Parathyroid adenoma (tissue), 2 donors: ENCODE data around the gene FSD1L.
A peak's percentile ranks its signal among the peaks of the same experiment; 100 is the strongest.

Source experiments
- H2AFZ ChIP-seq: fragments of 300-600 bp; sonication (generic); one replicate; pipeline ENCODE4 v1.7.0; 2017; ENCODE audit warnings: antibody characterized with exemption, mild to moderate bottlenecking
- H3K27ac ChIP-seq: fragments of 300-600 bp; sonication (generic); one replicate; pipeline ENCODE4 v1.7.0; 2017
- H3K27me3 ChIP-seq: fragments of 300-600 bp; sonication (generic); one replicate; pipeline ENCODE4 v1.7.0; 2017; ENCODE audit warnings: low read length; ENCODE audit not compliant: control insufficient read depth, insufficient read depth
- H3K36me3 ChIP-seq: fragments of 300-600 bp; sonication (generic); one replicate; pipeline ENCODE4 v1.7.0; 2017; ENCODE audit warnings: low read length; ENCODE audit not compliant: control insufficient read depth, insufficient read depth
- H3K4me1 ChIP-seq: fragments of 300-600 bp; sonication (generic); one replicate; pipeline ENCODE4 v1.7.0; 2017; ENCODE audit warnings: control low read depth
- H3K4me2 ChIP-seq: fragments of 300-600 bp; sonication (generic); one replicate; pipeline ENCODE4 v1.7.0; 2017; ENCODE audit warnings: low read length
- H3K4me3 ChIP-seq: fragments of 300-600 bp; sonication (generic); one replicate; pipeline ENCODE4 v1.7.0; 2017; ENCODE audit warnings: low read depth, low read length
- H3K79me2 ChIP-seq: fragments of 300-600 bp; sonication (generic); one replicate; pipeline ENCODE4 v1.7.0; 2017; ENCODE audit warnings: control low read depth
- H3K9ac ChIP-seq: fragments of 300-600 bp; sonication (generic); one replicate; pipeline ENCODE4 v1.7.0; 2017; ENCODE audit warnings: mild to moderate bottlenecking
- H3K9me3 ChIP-seq: fragments of 300-600 bp; sonication (generic); one replicate; pipeline ENCODE4 v1.7.0; 2017; ENCODE audit warnings: low read length; ENCODE audit not compliant: control insufficient read depth
- TF ChIP-seq, protein P1 (sequence below): fragments of 300-600 bp; sonication (generic); IDR thresholded peaks from one replicate; pipeline ENCODE4 v1.7.0; 2017; ENCODE audit warnings: antibody characterized with exemption, mild to moderate bottlenecking
- donor health status: primary hyperparathyroidism.

The FSD1L gene

DNA sequence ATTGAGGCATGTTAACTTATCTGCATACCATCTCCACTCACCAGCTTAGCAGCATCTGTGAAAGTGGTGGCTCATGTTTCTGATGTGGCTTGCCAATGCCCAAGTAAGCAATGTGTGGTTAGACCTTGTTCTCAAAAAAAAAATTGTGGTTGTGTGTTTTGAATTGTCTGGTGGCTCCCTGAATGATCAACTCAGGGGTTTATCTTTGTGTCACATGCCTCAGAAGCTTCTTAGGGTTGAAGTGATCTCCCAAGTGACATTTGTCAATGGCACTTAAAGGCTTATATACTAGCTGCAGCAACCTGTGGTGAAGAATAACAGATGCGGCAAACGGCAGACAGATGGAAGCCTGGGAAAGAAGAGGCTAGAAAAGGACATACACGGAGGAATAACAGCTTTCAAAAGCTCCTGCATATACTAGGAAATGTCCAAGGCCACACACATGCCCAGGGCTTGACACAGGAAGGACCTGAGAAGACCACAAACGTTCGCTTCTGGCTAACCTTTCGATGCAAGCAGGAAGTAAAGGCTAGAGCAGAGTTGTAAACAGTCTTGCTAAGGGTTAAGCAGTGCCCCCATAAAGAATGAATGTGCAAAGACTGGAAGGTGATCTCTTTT lies 42.2 kb upstream of the FSD1L start:
- H3K9ac ChIP-seq = no peak overlapping the region
- no peaks in the 10 kb centered on the region for H3K36me3 ChIP-seq
- H3K4me2 ChIP-seq = peak overlapping the region; percentile 42
- H2AFZ ChIP-seq = no peak overlapping the region
- H3K79me2 ChIP-seq = no peaks in the 10 kb centered on the region
- no peak overlapping the region for H3K27ac ChIP-seq
- TF ChIP-seq, protein P1, sequence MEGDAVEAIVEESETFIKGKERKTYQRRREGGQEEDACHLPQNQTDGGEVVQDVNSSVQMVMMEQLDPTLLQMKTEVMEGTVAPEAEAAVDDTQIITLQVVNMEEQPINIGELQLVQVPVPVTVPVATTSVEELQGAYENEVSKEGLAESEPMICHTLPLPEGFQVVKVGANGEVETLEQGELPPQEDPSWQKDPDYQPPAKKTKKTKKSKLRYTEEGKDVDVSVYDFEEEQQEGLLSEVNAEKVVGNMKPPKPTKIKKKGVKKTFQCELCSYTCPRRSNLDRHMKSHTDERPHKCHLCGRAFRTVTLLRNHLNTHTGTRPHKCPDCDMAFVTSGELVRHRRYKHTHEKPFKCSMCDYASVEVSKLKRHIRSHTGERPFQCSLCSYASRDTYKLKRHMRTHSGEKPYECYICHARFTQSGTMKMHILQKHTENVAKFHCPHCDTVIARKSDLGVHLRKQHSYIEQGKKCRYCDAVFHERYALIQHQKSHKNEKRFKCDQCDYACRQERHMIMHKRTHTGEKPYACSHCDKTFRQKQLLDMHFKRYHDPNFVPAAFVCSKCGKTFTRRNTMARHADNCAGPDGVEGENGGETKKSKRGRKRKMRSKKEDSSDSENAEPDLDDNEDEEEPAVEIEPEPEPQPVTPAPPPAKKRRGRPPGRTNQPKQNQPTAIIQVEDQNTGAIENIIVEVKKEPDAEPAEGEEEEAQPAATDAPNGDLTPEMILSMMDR = no peak
- H3K9me3 ChIP-seq = no peaks in the 10 kb centered on the region
- no peaks in the 10 kb centered on the region for H3K4me1 ChIP-seq
- no peaks in the 10 kb centered on the region for H3K27me3 ChIP-seq
- no peak overlapping the region for H3K4me3 ChIP-seq

DNA sequence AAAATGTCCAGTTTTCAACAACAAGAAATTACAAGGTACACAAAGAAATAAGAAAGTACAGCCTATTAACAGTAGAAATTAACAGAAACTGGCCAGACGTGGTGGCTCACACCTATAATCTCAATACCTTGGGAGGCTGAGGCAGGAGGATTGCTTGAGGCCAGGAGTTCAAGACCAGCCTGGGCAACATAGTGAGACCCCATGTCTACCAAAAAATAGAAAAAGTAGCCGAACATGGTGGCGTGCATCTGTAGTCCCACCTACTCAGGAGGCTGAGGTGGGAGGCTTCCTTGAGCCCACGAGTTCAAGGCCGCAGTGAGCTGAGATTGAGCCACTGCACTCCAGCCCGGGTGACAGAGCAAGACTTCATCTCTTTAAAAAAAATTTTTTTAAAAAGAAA lies 41.5 kb upstream of the FSD1L start:
- Histone ChIP-seq H3K4me2 (no peak overlapping the region), H3K36me3 (no peaks in the 10 kb centered on the region)

DNA sequence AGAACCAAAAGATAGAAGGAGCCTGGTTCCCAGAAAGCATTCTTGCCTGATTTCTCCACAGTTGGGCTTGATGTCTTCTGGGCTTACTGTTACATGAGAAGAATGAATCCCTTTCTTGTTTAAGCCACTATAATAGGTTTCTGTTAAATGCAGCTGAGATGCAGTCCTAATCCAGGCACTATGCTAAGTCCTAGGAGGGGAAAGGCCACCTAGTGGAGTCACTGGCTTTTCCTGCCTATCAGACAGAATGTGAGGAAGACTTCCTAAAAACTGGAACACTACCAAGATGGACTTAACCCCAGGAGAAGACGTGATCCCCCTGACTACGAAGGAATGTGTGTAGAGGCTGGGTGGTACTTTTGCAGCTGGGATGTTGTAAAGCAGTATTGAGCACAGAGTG lies 34.3 kb upstream of the FSD1L start:
- Histone ChIP-seq H3K4me2 (no peak overlapping the region), H3K27ac (no peak overlapping the region), H3K9ac (no peak overlapping the region)

More for the DNA sequence above, 41.5 kb upstream of the FSD1L start:
- no peak overlapping the region for H3K4me3 ChIP-seq
- TF ChIP-seq, protein P1 = no peak
- no peaks in the 10 kb centered on the region for H3K79me2 ChIP-seq
- no peak overlapping the region for H3K9ac ChIP-seq
- no peak overlapping the region for H3K27ac ChIP-seq
- H3K4me1 ChIP-seq = no peaks in the 10 kb centered on the region
- H3K27me3 ChIP-seq = no peaks in the 10 kb centered on the region
- peaks cover 2% of the 10 kb centered on the region for H3K9me3 ChIP-seq
- H2AFZ ChIP-seq = no peak overlapping the region

DNA sequence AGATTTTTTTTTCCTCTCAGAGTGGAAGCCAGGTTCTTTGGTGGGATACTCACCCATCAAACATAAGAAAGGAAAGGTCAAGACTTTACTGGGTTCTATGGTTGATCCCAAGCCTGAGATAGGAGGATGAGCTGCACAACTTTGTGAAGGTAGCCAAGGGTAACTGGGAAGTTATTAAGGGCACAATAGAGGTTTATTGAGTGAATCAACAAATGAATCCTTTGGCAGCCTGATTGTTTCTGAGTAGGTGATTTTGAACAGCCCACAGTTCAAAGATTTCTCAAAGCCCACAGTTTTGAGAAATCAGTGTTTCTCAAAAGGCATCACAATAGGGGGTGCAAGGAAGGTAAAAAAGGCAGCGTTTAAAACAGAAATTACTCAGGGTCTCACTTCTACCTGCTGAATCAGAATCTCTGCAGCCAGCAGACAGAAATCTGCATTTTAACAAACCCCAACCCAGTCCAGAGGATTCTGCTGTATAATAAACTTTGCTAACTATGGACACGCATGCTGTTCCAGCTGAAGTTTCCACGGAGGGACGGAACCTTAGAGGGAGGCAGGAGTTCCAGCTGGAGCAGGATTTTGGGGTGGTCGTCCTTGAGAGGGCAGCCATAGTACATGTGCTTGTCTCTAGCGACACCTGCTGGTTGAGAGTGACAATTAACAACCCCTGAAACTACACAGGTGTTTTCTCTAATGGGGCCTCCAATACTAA lies 32.7 kb upstream of the FSD1L start:
- Histone ChIP-seq H3K4me3 (no peak overlapping the region), H3K79me2 (no peaks in the 10 kb centered on the region), H3K36me3 (no peaks in the 10 kb centered on the region), H3K4me2 (no peak overlapping the region), H3K9ac (no peak overlapping the region), H3K9me3 (peaks cover 5% of the 10 kb centered on the region), H2AFZ (no peak overlapping the region), H3K27ac (no peak overlapping the region), H3K4me1 (peaks cover 2% of the 10 kb centered on the region), H3K27me3 (no peaks in the 10 kb centered on the region)
- TF ChIP-seq, protein P1 = peak; percentile 65

More for the DNA sequence above, 34.3 kb upstream of the FSD1L start:
- Histone ChIP-seq H3K4me3 (no peak overlapping the region), H2AFZ (no peak overlapping the region), H3K4me1 (peaks cover 2% of the 10 kb centered on the region), H3K79me2 (no peaks in the 10 kb centered on the region), H3K9me3 (peaks cover 5% of the 10 kb centered on the region), H3K36me3 (no peaks in the 10 kb centered on the region), H3K27me3 (no peaks in the 10 kb centered on the region)
- TF ChIP-seq, protein P1 = no peak

DNA sequence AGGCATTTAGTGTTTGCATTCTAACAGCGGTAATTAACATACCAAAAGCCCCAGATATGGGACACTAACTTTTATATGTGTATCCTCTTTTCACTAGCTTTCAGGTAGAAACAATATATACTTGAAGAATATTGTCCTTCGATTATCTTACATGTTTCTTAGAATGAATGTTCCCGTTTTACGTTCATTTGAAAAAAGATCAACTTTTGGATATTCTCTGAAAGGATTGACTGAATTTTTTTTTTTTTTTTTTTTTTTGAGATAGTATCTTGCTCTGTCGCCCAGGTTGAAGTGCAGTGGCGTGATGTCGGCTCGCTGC lies 32.2 kb upstream of the FSD1L start:
- no peak overlapping the region for H2AFZ ChIP-seq
- no peak overlapping the region for H3K9ac ChIP-seq
- no peaks in the 10 kb centered on the region for H3K27me3 ChIP-seq
- no peak overlapping the region for H3K27ac ChIP-seq
- TF ChIP-seq, protein P1 = no peak
- peaks cover 2% of the 10 kb centered on the region for H3K4me1 ChIP-seq
- no peaks in the 10 kb centered on the region for H3K79me2 ChIP-seq
- no peak overlapping the region for H3K4me3 ChIP-seq
- H3K36me3 ChIP-seq = no peaks in the 10 kb centered on the region
- no peak overlapping the region for H3K4me2 ChIP-seq
- peaks cover 5% of the 10 kb centered on the region for H3K9me3 ChIP-seq
